ENCODE results near the gene CENPA. TPM values are rescaled to one million over a fixed set of nuclear protein-coding genes. Genes with fewer than 3 reads are reported as not detected.

The CENPA gene
- total RNA-seq, 2 donors from 2014 or later = not detected

- peaks cover 47 to 79% of the 10 kb centered on the region in 2 donors for H3K4me1 ChIP-seq (ENCODE audit: control insufficient read depth in 1 of 2, low read depth in 2 of 2)
- no peak for TF ChIP-seq CTCF (IDR thresholded peaks at IDR 0.05)
- DNase-seq (ENCODE audit: low spot score) (no peak), ATAC-seq (ENCODE audit: insufficient number of reproducible peaks, low FRiP score, low read depth) (no peak)
- no peak overlapping the region for H3K27ac ChIP-seq
- H3K27me3 ChIP-seq (replicated peaks; ENCODE audit: insufficient read depth) = no peaks in the 10 kb centered on the region
- no peaks in the 10 kb centered on the region for H3K36me3 ChIP-seq
- no peaks in the 10 kb centered on the region for H3K9me3 ChIP-seq
- H3K4me3 ChIP-seq = no peak overlapping the region
Measured at GRCh38 chr2:26767894-26768487, 17.9 kb upstream of the CENPA start.

GRCh38 chr2:26768759-26769088 lies 17.1 kb upstream of the CENPA start:
- TF ChIP-seq CTCF (IDR thresholded peaks at IDR 0.05) = no peak
- ATAC-seq (ENCODE audit: insufficient number of reproducible peaks, low FRiP score, low read depth) (no peak), DNase-seq (ENCODE audit: low spot score) (no peak)
- H3K27me3 ChIP-seq (replicated peaks; ENCODE audit: insufficient read depth) = no peaks in the 10 kb centered on the region
- peak overlapping the region; percentile 24 to 71 for H3K27ac ChIP-seq
- H3K36me3 ChIP-seq = no peaks in the 10 kb centered on the region
- H3K4me1 ChIP-seq (ENCODE audit: control insufficient read depth in 1 of 2, low read depth in 2 of 2) = peaks cover 47 to 75% of the 10 kb centered on the region in 2 donors
- H3K9me3 ChIP-seq = no peaks in the 10 kb centered on the region
- no peak overlapping the region for H3K4me3 ChIP-seq

- peak; percentile 46 for DNase-seq (ENCODE audit: low spot score)
- H3K27me3 ChIP-seq (replicated peaks; ENCODE audit: insufficient read depth) = no peaks in the 10 kb centered on the region
- H3K4me3 ChIP-seq = peak overlapping the region; percentile 9
- H3K9me3 ChIP-seq = no peaks in the 10 kb centered on the region
- H3K27ac ChIP-seq = peak overlapping the region; percentile 51 to 71
- H3K4me1 ChIP-seq (ENCODE audit: control insufficient read depth in 1 of 2, low read depth in 2 of 2) = peaks cover 47 to 73% of the 10 kb centered on the region in 2 donors
- ATAC-seq (ENCODE audit: insufficient number of reproducible peaks, low FRiP score, low read depth) = no peak
- no peak for TF ChIP-seq CTCF (IDR thresholded peaks at IDR 0.05)
- no peaks in the 10 kb centered on the region for H3K36me3 ChIP-seq
Measured at GRCh38 chr2:26769089-26769761, 16.6 kb upstream of the CENPA start.

- H3K27me3 ChIP-seq (replicated peaks; ENCODE audit: insufficient read depth) = no peaks in the 10 kb centered on the region
- ATAC-seq (ENCODE audit: insufficient number of reproducible peaks, low FRiP score, low read depth) = no peak
- DNase-seq (ENCODE audit: low spot score) = peak; percentile 63
- H3K27ac ChIP-seq = peak overlapping the region; percentile 29 to 56
- peaks cover 38 to 59% of the 10 kb centered on the region in 2 donors for H3K4me1 ChIP-seq (ENCODE audit: control insufficient read depth in 1 of 2, low read depth in 2 of 2)
- H3K9me3 ChIP-seq = no peaks in the 10 kb centered on the region
- peak; percentile 12 for TF ChIP-seq CTCF (IDR thresholded peaks at IDR 0.05)
- peaks cover 12% of the 10 kb centered on the region for H3K36me3 ChIP-seq
- no peak overlapping the region for H3K4me3 ChIP-seq
Measured at GRCh38 chr2:26770986-26771586, 14.8 kb upstream of the CENPA start.

Measured in thoracic aorta (tissue), 2 donors.